Measurements from ENCODE around the gene MYLK3. TPM values are rescaled to one million over a fixed set of nuclear protein-coding genes. Genes with fewer than 3 reads are reported as not detected.

MYLK3 gene
- total and polyA plus RNA-seq, 3 donors from 2014 or later: 18.4 to 88.8 (median 63.4) TPM

DNA sequence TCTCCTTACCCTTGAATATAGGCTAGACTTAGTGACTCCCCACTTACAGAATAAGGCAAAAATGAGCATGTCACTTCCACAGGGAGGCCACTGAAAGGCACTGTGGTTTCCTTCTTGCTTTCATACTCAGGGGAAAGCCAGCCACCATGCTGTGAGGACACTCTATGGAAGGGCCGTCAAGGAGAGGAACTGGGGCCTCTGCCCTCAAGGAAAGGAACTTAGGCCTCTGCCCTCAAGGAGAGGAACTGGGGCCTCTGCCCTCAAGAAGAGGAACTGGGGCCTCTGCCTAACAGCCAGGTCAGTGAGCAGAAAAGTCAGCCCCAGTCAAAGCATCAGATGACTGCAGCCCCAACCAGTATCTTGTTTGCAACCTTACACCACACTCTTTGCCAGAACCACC is 89.2 kb downstream of the MYLK3 start:
- H3K36me3 ChIP-seq (ENCODE audit: low read depth, missing control alignments): no peaks in the 10 kb centered on the region
- H3K27me3 ChIP-seq: no peaks in the 10 kb centered on the region
- intact Hi-C loops (cut with DNase I; ENCODE audit: low total_unique reads): no loop called here
- no peak overlapping the region for H3K27ac ChIP-seq
- DNase-seq: no peak
- no peaks in the 10 kb centered on the region for H3K9me3 ChIP-seq
- TF ChIP-seq, protein P1, sequence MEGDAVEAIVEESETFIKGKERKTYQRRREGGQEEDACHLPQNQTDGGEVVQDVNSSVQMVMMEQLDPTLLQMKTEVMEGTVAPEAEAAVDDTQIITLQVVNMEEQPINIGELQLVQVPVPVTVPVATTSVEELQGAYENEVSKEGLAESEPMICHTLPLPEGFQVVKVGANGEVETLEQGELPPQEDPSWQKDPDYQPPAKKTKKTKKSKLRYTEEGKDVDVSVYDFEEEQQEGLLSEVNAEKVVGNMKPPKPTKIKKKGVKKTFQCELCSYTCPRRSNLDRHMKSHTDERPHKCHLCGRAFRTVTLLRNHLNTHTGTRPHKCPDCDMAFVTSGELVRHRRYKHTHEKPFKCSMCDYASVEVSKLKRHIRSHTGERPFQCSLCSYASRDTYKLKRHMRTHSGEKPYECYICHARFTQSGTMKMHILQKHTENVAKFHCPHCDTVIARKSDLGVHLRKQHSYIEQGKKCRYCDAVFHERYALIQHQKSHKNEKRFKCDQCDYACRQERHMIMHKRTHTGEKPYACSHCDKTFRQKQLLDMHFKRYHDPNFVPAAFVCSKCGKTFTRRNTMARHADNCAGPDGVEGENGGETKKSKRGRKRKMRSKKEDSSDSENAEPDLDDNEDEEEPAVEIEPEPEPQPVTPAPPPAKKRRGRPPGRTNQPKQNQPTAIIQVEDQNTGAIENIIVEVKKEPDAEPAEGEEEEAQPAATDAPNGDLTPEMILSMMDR (IDR thresholded peaks at IDR 0.05): no peak
- TF ChIP-seq POLR2A (IDR thresholded peaks at IDR 0.05): no peak
- 44 to 72% methylated on average over 1 of the region's 1 CpG for WGBS, 2 donors
- no peak overlapping the region for H3K4me3 ChIP-seq
- no peaks in the 10 kb centered on the region for H3K4me1 ChIP-seq

Other genes with a start within 250 kb of the MYLK3 start
- 10 to 100 TPM; 10.4 to 23.7 TPM for gene SHCBP1, start 127.0 kb downstream of the MYLK3 start, total RNA-seq
- 14.7 TPM for gene SHCBP1, start 127.0 kb downstream of the MYLK3 start, polyA plus RNA-seq (ENCODE audit: insufficient read depth, low read depth, low replicate concordance)
- 100 to 1,000 TPM; 128 to 129 TPM for gene VPS35, start 59.2 kb downstream of the MYLK3 start, total RNA-seq
- gene VPS35, start 59.2 kb downstream of the MYLK3 start, polyA plus RNA-seq (ENCODE audit: insufficient read depth, low read depth, low replicate concordance): 75.5 TPM
- gene ORC6, start 58.7 kb downstream of the MYLK3 start, total RNA-seq: 10 to 100 TPM; 30.7 to 44.4 TPM
- gene ORC6, start 58.7 kb downstream of the MYLK3 start, polyA plus RNA-seq (ENCODE audit: insufficient read depth, low read depth, low replicate concordance): 28.2 TPM
- gene C16orf87, start 82.8 kb upstream of the MYLK3 start, total RNA-seq: 10 to 100 TPM; 32.0 to 45.4 TPM
- 44.9 TPM for gene C16orf87, start 82.8 kb upstream of the MYLK3 start, polyA plus RNA-seq (ENCODE audit: insufficient read depth, low read depth, low replicate concordance)
- 10 to 100 TPM; 46.6 to 80.6 TPM for gene GPT2, start 136.0 kb upstream of the MYLK3 start, total RNA-seq
- 38.8 TPM for gene GPT2, start 136.0 kb upstream of the MYLK3 start, polyA plus RNA-seq (ENCODE audit: insufficient read depth, low read depth, low replicate concordance)
- 10 to 100 TPM; 51.5 to 68.4 TPM for gene DNAJA2, start 225.3 kb upstream of the MYLK3 start, total RNA-seq
- 94.5 TPM for gene DNAJA2, start 225.3 kb upstream of the MYLK3 start, polyA plus RNA-seq (ENCODE audit: insufficient read depth, low read depth, low replicate concordance)